NK-92 (cell line): ENCODE measurements around the gene FUT8.

Experiments
- DNase-seq: peaks from one replicate; lab custom pipeline; 2025; ENCODE audit not compliant: unreplicated experiment; lab: John Stamatoyannopoulos, UW

Gene FUT8

DNA sequence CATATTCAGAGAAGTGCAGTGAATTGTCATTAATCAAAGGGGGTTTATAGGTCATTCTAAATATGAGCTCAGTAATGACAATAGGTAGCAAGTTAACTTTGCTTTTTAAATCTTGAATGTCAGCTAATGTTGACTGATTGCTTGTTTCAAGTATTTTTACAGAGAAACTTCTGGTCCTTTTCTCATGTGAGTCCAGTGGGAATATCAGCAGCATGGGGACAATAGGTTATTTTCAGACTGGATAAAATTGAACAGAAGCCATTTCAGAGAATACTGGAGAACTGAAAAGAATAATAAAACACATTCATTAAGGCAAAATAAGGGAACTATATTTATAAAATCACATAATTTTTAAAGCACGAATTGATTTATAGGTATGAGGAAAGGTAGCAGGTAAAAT is 78.7 kb downstream of the FUT8 start:
- no peak for DNase-seq

DNA sequence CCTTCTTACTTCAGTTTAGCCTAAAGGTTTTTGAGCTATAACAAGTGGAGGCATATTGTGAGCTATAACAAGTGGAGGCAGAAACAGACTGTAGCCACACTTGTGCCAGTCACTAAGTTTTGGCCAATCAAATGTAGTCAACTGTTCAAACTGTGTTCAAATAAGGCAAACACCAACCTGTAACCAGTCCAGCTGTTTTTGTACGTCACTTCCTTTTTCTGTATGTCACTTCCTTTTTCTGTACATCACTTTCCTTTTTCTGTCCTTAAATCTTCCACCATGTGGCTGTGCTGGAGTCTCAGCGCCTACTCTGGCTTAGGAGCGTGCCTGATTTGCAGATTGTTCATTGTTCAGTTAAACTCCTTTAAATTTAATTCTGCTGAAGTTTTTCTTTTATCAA is 79.7 kb downstream of the FUT8 start:
- no peak for DNase-seq

- no peak for DNase-seq
Observed at GRCh38 chr14:65495196-65495595, 82.7 kb downstream of the FUT8 start.

- DNase-seq: no peak
Observed at GRCh38 chr14:65496178-65496993, 83.9 kb downstream of the FUT8 start.

DNA sequence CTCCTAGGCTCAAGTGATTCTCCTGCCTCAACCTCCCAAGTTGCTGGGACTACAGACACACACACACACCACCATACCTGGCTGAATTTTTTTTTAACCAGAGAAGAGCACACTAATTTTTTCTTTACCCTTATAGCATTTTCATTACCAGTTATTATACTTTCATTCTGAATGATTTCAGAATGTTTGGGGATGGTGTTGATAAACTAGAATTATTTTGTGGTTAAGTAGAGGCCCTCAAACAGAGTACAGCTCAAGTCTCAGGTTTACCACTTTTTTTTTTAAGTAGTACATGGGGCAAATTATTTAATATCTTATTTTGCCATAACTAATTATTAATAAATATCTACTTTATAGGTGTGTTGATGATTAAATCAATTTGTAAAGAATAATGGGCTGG is 86.6 kb downstream of the FUT8 start:
- no peak for DNase-seq

DNA sequence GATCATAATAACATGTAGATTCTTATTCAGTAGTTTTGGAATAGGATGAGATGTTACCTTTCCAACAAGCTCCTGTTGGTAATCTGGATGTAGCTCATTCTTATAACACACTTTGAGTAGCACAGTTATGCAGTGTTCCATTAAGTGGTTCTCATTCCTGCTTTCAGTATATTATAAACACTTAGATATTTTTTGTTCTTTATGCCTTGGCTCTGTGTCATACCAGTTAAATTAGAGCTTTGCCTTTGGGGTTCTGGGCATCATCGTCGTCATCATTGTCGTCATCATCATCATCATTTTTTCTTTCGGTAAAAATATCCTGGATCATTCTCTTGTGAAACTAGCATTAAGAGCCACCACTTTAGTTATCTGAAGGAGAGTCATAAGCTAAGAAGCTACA is 87.5 kb downstream of the FUT8 start:
- DNase-seq: no peak

DNA sequence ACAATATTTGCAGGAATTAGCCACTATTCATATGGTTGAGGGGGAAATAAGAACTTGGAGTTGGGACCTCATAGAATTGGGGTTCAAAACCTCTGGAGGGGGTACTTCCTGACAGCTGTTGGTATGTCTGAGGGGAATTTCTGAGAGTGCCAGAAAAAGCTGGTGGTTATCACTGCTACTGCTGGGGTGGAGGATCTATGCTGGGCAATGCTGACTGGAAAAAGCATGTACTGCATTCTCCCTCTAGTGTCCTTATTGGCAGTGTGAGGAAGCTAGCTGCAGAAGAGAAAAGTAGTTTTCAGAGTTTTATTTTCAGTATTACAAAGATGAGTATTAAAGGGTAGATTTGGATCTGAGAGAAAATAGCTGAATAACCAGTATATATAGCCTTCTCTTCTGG is 88.8 kb downstream of the FUT8 start:
- no peak for DNase-seq

DNA sequence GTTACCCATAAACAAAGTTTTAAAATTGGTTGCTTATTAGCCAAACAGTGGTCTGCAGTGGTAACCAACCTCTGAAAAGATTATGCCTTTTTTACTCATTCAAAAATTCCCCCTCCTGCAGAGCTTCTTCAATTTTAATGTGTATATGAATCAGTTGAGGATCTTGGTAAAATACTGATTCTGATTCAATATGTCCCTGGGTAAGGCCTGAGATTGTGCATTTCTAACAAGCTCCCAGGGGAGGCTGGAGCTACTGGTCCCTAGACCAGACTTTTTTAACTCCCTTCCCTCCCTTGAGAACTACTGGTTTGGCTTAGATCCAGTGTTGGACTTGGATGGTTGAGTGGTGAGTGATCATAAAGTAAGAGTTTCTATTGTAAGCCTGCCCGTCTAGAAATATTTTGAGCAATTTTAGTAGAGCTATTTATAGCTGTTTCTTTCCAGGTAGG is 90.2 kb downstream of the FUT8 start:
- DNase-seq: no peak

DNA sequence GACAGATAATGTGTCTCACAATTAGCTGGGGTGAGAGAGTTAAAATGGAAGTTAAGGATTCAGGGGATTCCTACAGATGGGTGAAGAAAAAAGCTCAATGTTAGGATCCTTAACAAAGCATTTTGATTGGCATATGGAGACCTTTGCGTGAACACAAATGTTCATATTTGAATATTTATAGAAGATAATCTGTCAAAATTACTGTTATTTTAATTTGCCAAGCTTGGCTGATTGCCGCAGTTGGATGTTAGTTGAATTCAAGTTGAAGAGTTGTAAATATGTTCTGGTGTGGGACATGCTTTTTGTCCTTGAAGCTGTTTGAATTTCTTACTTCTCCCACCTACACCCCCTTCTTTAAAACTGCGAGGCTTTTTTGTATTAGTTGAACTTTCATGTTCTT is 91.2 kb downstream of the FUT8 start:
- DNase-seq: no peak

DNA sequence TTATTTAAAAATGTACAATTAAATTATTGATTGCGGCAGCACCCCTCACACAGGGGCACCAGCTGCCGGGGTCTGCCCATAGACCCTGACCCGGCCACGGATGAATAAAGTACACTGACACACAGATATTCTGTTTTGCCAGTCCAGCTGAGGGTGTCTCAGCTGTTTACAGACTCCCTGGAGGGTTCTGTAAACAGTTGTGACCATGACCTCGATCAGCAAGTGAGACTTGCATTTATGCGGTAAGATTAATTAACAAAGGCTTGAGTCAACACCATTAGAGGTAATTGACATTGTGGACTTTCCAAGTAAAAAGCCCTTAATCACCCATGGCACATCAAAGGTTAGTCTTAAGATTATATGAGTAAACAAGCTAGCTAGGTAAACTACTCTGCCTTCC is 94.3 kb downstream of the FUT8 start:
- DNase-seq: no peak

DNA sequence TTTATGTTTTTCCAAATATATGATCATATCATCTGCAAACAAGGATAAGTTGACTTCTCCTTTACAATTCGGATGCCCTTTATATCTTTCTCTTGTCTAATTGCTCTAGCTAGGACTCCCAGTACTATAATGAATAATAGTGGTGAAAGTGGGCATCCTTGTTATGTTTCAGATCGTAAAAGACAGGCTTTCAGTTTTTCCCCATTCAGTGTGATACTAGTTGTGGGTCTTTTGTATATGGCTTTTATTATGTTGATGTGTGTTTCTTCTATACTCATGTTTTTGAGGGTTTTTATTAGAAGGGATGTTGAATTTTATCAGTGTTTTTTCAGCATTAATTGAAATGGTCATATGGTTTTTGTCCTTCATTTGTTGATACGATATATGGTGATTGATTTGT is 97.3 kb downstream of the FUT8 start:
- no peak for DNase-seq

DNA sequence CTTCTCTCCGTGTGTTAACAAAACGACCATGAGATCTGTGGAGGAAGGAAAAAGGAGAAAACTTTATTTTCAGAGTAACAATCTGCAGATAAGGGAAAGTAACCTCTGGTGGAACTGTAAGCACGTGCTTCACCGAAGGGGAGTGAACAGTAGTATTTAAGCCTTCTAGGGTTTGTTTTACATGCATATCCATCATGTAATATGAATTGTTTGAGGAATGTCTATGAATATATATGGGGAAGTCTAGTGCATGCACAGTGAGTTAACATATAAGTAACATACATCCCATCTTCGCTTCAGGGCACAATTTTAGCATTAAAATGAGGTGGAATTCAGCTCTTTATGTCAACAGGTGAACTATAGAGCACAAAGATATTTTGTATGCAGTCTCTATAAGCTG is 101.1 kb downstream of the FUT8 start:
- no peak for DNase-seq

DNA sequence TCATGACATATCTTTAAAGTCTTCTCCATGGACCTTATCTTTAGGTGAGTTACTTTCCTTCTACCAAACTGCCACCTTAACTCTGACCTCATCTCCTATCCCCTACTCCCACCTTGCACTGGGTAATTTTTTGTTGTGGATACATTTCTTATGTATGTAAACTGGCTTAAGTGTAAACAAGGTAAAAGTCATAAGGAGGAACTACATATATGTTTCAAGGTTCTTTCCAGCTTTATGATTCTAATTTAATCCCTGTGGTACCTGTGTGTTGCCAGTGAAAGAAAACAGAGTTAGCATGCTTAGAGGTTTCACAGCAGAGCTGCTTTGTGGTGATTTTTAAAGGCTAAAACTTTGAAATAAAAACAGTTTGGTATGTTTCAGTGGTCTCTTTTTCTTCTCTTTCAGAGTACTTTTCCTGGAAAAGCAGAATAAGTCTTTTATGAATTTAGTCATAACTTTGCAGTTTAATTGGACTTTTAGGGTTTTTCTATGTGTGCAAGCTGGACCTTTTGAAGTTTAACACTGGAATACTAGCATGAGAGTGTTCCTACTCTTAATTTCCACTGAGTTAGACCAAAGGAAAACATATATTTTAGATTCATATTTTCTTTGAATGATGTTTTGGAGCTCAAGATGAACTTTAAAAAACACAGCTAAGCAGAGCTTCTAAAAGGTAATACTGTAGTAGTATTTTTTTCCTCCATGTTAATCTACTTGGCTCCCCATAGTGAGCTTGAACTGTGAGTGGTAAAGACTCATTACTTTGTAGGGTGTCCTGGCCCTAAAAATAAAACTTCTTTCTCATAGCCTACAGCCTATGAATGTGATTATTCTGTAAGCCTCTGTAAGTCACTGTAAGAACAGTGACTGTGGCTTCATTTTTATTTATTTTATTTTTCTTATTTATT is 105.4 kb downstream of the FUT8 start:
- no peak for DNase-seq

GRCh38 chr14:65528069-65528468 is 115.5 kb downstream of the FUT8 start:
- no peak for DNase-seq

DNA sequence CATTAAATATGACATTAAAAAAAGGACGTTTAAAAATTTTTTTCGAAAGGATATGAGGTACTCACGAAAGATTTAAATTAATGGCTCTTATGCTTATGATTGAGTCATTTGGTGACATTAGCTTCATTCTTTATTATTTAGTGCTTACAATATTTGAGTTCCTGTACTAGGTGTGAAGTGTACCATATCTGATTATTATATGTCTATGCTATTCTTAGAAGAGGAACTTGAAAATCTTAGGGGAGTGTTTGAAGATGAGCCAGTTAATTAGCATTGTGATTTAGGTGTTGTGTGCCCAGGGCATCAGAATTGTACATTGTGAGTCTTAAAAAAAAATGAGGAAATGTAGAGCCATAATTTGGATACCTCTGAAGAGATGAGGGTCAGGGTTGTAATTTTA is 118.6 kb downstream of the FUT8 start:
- no peak for DNase-seq

- no peak for DNase-seq
Observed at GRCh38 chr14:65533736-65534404, 121.3 kb downstream of the FUT8 start.

- DNase-seq: no peak
Observed at GRCh38 chr14:65536781-65537423, 124.4 kb downstream of the FUT8 start.

DNA sequence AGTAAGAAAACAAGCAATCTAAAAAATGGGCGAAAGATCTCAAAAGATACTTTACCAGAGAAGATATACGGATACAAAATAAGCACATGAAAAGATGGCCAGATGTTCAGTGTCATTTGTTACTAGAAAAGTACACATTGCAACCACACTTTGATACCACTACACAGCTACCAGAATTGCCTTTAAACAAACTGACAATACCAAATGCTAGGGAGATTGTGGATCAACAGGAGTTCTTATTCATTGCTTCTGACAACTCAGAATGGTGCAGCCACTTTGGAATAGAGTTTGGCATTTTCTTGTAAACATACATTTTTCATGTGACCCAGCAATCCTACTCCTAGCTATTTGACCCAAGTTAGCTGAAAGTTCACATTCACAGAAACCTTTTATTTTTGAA is 136.3 kb downstream of the FUT8 start:
- no peak for DNase-seq

DNA sequence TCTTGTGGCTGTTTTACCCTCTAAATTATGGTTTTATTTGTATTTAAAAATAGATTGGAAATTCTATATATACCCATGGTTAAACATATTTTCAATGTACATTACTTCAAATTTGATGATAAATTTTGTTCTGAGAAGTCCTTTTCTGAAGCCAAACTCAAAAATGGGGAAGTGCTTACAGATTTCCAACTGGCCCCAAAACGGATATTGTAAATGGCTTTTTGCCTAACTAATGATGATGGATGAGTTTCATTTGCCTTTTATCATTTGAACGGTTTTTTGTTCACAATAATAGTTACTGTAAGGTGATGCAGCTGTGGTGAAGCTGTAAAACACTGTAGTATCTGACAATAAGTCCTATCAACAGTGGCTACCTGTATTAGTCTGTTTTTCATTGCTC is 136.9 kb downstream of the FUT8 start:
- no peak for DNase-seq

DNA sequence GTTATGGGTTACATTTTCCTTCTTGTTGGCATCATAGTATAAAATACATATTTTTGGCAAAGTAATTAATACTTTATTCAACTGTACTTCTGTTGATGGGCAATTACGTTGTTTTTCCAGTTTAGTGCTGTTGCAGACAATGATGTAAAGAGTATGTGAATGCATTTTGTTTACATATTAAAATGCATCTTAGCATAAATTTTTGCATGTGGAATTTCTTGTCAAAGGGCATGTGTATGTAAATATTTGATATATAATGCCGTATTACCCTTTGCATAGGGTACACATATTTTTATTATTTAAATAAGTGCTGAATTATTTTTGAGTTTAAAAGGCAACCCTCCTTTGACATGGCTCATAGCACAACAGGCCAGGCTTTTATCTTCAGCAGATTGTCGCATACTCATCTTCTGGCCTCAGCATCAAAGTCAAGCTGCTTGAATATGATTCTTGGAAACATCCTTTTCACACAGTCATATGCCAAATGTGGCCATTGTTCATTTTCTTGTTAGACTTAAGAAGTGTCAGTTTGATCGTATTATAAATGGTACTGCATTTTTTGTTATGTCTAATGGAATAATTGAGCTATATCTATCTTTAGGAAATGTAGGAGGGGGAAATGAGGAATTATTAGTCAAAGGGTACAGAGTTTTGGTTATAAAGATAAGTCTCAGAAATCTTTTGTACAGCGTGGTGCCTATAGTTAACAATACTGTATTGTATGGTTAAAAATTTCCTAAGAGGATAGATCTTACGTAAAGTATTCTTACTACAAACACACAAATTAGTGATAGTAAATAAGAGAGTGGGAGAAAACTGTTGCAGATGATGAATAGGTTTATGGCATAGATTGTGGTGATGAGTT is 138.5 kb downstream of the FUT8 start:
- DNase-seq: no peak
